GM12801 (cell line): Measurements from ENCODE around the gene OR6V1.

Experiments used
- CTCF ChIP-seq: IDR thresholded peaks from one replicate; pipeline ENCODE4 v1.5.1; 2011; ENCODE audit warnings: control low read depth; ENCODE audit not compliant: insufficient read length; ENCODE audit errors: extremely low read depth

OR6V1 gene

GRCh38 chr7:143043391-143043790, 8.8 kb upstream of the OR6V1 start:
- no peak for TF ChIP-seq CTCF

- no peak for TF ChIP-seq CTCF
These were observed 5.7 kb upstream of the OR6V1 start for GRCh38 chr7:143046426-143046851.

DNA sequence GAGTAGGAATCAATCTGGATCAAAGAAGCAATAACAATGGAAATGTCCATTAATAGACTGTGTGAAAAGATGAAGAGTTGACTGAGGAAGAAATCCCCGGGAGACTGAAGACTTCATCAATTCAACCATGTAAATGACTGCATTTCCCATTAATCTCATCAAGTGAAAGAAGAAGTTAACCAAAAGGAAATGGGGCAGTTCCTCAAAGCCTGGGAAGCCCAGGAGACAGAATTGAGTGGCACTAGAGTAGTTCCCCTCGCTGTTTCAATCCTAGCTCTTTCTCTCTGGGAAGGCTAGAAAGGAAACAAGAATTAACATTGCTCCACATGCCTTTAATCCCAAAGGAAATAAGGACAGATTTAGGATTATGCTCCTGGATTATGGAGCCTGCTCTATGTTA, 4.8 kb upstream of the OR6V1 start:
- no peak for TF ChIP-seq CTCF

DNA sequence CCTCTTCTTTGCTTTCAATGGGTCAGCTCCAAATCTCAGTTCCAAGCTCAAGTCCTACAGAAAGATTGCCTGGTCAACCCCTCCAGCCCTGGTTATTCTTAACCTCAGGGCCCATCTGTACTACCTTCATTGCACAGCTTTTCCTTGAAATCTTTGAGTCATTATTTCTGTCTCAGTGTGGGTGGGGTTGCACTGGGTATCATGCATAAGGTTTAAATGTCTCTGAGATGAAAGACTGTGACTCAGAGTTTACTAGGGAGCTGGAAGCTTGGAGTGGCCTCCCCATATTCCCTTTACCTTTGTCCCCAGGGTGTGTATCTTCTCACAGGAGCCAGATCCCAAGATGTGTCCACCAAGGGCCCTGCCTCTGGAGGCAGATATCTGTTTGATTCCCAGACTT, 3.3 kb upstream of the OR6V1 start:
- TF ChIP-seq CTCF, result no peak

DNA sequence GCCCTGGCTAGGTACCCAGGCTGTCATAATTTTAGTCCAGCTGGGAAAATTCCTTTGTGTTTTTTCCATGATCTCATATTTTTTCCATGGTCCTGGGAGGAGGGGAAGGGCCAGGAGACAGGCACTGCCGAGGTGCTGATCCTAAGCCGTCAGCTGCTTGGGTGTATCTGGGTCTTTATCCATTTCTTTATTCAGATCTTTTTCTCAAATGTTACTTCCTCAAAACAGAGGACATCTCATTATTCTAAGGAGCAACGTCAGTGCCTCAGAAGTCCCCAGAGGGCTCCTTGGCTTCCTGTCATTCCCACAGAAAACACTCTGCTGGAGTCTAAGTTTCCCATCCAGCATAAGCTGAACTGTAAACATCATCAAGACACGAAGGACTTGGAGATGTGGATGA, 2.8 kb upstream of the OR6V1 start:
- TF ChIP-seq CTCF, result no peak

DNA sequence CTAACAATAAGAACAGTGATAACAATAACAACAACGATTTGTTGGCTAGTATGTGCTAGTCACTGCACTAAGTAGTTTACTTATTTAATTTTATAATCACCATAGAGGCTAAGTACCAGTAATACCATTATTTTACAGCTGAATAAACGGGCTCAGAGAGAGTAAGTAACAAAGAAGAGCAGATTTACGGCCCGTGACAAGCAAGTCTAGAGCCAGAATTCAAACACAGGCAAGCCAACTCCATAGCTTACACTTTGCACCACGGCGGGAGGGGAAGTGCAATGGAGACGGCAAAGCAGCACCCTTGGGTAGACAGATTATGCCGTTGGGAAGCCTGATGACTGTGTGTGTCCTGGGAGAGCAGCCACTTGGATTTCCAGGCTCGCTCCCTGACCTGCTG, 1.2 kb upstream of the OR6V1 start:
- TF ChIP-seq CTCF, result no peak

DNA sequence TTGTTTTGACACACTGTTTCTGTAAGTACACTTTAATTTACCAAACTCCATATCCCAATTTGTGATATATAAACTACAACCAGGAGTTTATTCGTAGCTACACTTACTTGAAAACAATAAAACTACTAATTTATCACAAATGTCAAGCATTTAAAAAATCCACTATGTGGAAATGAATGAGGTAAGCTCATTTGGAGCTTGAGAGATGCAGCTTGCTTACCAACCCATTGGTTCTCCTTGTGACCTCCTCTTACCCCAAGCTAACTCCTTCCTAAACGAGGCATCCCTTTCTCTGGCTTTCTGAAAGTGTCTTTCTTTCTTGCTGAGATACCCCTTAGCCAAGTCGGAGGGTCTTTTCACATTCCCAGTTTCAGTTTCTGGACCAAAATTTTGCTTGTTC, 2.5 kb downstream of the OR6V1 start:
- TF ChIP-seq CTCF, result no peak

DNA sequence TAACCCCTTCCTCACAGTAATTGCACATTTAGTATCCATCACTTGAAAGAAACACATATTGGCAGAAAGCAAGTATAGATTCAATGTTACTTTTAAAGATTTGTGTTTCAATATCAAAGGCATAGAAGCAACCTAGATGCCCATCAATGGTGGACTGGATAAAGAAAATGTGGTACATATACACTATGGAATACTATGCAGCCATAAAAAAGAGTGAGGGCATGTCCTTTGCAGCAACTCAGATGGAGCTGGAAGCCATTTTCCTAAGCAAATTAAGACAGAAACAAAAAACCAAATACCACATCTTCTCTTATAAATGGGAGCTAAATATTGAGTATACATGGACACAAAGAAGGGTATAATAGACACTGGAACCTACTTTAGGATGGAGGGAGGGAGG, 3.6 kb downstream of the OR6V1 start:
- no peak for TF ChIP-seq CTCF
